ENCODE data around the gene BEND5. TPM values are rescaled to one million over a fixed set of nuclear protein-coding genes. Genes with fewer than 3 reads are reported as not detected.

BEND5 gene
- total RNA-seq, 4 donors from 2014 or later: 0.47 to 1.5 (median 1.0) TPM; not detected in 1

DNA sequence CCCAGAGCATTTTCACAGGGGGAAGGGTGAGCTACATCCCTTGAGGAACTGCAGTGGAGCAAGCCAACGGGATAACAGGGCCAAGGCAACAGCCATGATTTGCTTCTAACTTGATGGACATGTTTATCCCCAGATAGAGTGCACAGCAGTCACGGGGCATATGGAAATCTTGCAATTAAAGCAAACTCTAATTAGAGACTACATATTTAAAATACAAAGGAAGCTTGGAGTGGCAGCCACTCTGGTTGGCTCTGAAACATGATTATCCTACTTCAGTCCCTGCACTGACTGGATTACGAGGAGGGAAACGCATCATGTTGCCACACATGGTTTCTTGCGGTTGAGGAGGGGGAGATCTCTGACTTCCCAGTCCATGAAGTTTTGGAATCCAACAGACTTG lies 60.8 kb downstream of the BEND5 start:
- no peak for DNase-seq (ENCODE audit: low spot score)
- ATAC-seq (ENCODE audit: low FRiP score): no peak

DNA sequence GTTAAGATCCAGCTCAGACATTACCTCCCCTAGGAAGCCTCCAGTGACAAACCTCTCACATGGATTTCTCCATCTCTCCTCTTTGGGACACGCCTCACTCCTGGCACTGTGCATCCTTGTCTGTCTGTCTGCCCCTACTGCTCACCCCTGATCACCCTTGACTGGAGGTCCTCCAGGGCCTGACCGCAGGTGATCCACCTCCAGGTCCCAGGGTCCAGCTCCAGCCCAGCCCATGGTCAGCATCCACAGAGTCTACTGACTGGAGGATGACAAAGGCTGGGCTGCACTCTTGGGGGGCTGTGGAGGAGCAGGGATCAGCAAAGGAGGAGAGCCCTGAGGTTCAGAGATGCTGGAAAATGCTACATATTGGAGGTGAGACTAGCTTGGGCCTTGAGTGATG lies 65.8 kb downstream of the BEND5 start:
- DNase-seq (ENCODE audit: low spot score) (no peak), ATAC-seq (ENCODE audit: low FRiP score) (no peak)
- TF ChIP-seq, protein P1, sequence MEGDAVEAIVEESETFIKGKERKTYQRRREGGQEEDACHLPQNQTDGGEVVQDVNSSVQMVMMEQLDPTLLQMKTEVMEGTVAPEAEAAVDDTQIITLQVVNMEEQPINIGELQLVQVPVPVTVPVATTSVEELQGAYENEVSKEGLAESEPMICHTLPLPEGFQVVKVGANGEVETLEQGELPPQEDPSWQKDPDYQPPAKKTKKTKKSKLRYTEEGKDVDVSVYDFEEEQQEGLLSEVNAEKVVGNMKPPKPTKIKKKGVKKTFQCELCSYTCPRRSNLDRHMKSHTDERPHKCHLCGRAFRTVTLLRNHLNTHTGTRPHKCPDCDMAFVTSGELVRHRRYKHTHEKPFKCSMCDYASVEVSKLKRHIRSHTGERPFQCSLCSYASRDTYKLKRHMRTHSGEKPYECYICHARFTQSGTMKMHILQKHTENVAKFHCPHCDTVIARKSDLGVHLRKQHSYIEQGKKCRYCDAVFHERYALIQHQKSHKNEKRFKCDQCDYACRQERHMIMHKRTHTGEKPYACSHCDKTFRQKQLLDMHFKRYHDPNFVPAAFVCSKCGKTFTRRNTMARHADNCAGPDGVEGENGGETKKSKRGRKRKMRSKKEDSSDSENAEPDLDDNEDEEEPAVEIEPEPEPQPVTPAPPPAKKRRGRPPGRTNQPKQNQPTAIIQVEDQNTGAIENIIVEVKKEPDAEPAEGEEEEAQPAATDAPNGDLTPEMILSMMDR (IDR thresholded peaks at IDR 0.05): no peak

More for the DNA sequence above, 60.8 kb downstream of the BEND5 start:
- TF ChIP-seq, protein P1 (IDR thresholded peaks at IDR 0.05): no peak

GRCh38 chr1:48710318-48710717 lies 66.4 kb downstream of the BEND5 start:
- TF ChIP-seq, protein P1 (IDR thresholded peaks at IDR 0.05): no peak
- ATAC-seq (ENCODE audit: low FRiP score) (no peak), DNase-seq (ENCODE audit: low spot score) (no peak)

DNA sequence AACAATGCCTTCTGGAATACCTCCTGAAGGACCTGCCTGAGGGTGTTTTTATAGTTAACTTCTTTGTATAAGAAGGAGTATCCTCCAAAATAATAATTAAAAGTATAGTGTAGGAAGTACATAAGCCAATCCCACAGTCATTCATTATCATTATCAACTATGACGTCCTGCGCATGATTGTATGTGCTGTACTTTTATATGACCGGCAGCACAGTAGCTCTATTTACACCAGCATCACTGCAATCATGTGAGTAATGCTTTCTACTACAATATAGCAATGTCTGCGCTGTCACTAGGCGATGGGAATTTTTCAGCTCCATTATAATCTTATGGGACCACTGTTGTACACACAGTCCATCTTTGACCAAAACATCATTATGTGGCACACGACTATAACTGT lies 72.0 kb downstream of the BEND5 start:
- no peak for DNase-seq (ENCODE audit: low spot score)
- no peak for ATAC-seq (ENCODE audit: low FRiP score)
- TF ChIP-seq, protein P1 (IDR thresholded peaks at IDR 0.05): no peak

DNA sequence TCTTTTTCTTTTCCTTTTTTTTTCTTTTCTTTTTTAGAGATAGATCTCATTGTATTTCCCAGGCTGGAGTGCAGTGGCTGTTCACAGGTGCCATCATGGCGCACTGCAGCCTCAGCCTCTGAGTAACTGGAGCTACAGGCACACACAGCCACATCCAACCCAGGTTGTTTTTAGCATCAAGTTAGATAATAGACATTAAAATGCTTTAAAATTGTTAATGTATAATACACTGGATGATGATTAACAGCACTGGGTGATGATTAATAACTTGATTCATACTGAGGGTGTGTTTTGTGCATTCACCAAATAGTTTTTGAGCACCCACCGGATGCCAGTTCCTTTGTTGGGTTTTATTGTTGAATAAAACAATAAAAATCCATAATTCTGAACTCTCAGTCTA lies 75.2 kb downstream of the BEND5 start:
- DNase-seq (ENCODE audit: low spot score) (no peak), ATAC-seq (ENCODE audit: low FRiP score) (no peak)
- TF ChIP-seq, protein P1 (IDR thresholded peaks at IDR 0.05): no peak

DNA sequence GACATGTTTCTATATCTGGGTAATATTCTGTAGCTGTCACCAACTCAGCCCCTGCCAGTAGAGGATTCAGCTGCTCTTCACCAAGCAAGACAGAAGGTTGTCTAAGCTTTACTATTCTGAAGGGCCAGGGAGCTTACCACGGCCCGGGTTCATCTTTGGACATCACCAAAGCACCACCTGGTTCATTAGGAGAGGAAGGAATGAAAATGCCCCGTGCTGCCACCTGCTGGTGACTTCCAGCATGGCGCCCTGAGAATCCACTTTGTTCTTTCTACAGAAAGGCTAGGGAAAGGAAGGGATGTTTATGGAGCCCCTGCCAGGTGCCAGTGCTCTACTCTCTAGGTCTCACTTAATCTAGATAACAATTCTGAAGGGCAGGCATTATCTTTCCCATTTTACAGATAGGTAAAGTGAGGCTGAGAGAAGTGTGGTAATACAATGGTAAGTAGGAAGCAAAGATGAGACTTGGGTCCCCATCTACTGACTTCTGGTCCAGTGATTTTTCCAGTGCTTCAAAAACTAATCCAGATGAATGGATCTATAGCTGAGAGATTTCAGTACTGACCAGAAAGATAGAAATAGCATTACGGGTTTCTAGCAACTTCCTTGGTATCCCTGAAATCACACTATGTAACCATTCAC lies 79.5 kb downstream of the BEND5 start:
- peak; percentile 49 for DNase-seq (ENCODE audit: low spot score)
- no peak for ATAC-seq (ENCODE audit: low FRiP score)
- TF ChIP-seq, protein P1 (IDR thresholded peaks at IDR 0.05): peak in 1 of 3 donors; percentile 78

GRCh38 chr1:48695161-48695560 lies 81.5 kb downstream of the BEND5 start:
- DNase-seq (ENCODE audit: low spot score) (no peak), ATAC-seq (ENCODE audit: low FRiP score) (no peak)
- TF ChIP-seq, protein P1 (IDR thresholded peaks at IDR 0.05): no peak
